HCT116 (cell line): ENCODE data around the gene HOXC13. TPM values are rescaled to one million over a fixed set of nuclear protein-coding genes. Genes with fewer than 3 reads are reported as not detected.
A peak's percentile ranks its signal among the peaks of the same experiment; 100 is the strongest.

Source experiments
- ATAC-seq: fragments of 200-7000 bp; cut with Tn5 transposase; 2 replicates; pipeline ENCODE4 v1.9.1; 2020; ENCODE audit warnings: mild to moderate bottlenecking, moderate library complexity
- BruUV-seq: library from RNA; stranded (reverse); fragments of 400-500 nt; replicated peaks from 2 replicates; lab custom pipeline; 2021; lab: Mats Ljungman, UMichigan
- CTCF ChIA-PET: fragments of 300-600 bp; sonication (Branson Sonifier 250); formaldehyde crosslinking; loops from one replicate; lab custom pipeline; 2021; ENCODE audit warnings: antibody characterized with exemption; lab: Charles Lee
- POLR2A ChIA-PET: fragments of 300-600, 350-600 bp; sonication (Branson Sonifier 250); formaldehyde crosslinking; loops from one replicate; lab custom pipeline; 2021; ENCODE audit warnings: antibody characterized with exemption; lab: Charles Lee
- RAD21 ChIA-PET, 2 experiments: fragments of 300-600 bp; sonication (Branson Sonifier 250); formaldehyde crosslinking; loops; one replicate each; lab custom pipeline; 2023; ENCODE audit warnings: low total read pairs in 2 of 2; ENCODE audit not compliant: uncharacterized antibody in 2 of 2, unreplicated experiment in 2 of 2, low non-redundant PET in 1 of 2; lab: Charles Lee
- DNase-seq: peaks from one replicate; pipeline ENCODE4 v3.0.0-alpha.2; 2010; ENCODE audit warnings: low read depth, low spot score
- H2AFZ ChIP-seq: fragments of 200-600 bp; shearing (Covaris generic), sonication (generic); 2 replicates; pipeline ENCODE4 v1.6.1; 2017; ENCODE audit warnings: low read depth, mixed run types, mixed read lengths, antibody characterized with exemption, low read length; ENCODE audit not compliant: poor library complexity, severe bottlenecking
- H3K27ac ChIP-seq: 2 replicates; pipeline ENCODE4 v1.5.1; 2012; ENCODE audit warnings: low read depth, low read length
- H3K27me3 ChIP-seq: fragments of 200-600 bp; sonication (generic); 2 replicates; pipeline ENCODE4 v1.6.1; 2016; ENCODE audit warnings: mixed run types, low read length, mixed read lengths; ENCODE audit not compliant: insufficient read depth
- H3K36me3 ChIP-seq, 2 experiments: fragments of 200-500 bp in 1 of 2; fragments of 200-600 bp in 1 of 2; sonication (Bioruptor generic) in 1 of 2; sonication (generic) in 1 of 2; 2 replicates each; pipeline versions ENCODE4 v1.5.1 to v1.6.1; 2014 to 2016; ENCODE audit warnings: low read length in 2 of 2, inconsistent platforms in 1 of 2, mixed read lengths in 1 of 2, mixed run types in 1 of 2; ENCODE audit not compliant: insufficient read depth in 2 of 2, control insufficient read depth in 1 of 2
- H3K4me1 ChIP-seq, 2 experiments: fragments of 200-600 bp in 1 of 2; sonication (generic) in 1 of 2; 2 replicates each; pipeline versions ENCODE4 v1.5.1 to v1.6.1; 2012 to 2017; ENCODE audit warnings: low read length in 2 of 2, inconsistent platforms in 1 of 2, mild to moderate bottlenecking in 1 of 2, mixed read lengths in 1 of 2, mixed run types in 1 of 2, moderate library complexity in 1 of 2; ENCODE audit not compliant: insufficient read depth in 2 of 2, control insufficient read depth in 1 of 2
- H3K4me2 ChIP-seq: fragments of 200-600 bp; sonication (generic); 2 replicates; pipeline ENCODE4 v1.6.1; 2017; ENCODE audit warnings: mixed run types, low read length, mixed read lengths
- H3K4me3 ChIP-seq, 2 experiments: fragments of 200-600 bp in 1 of 2; sonication (generic) in 1 of 2; replicated peaks in 1 of 2; 2 replicates each; pipeline ENCODE4 v1.5.1; 2011 to 2016; ENCODE audit warnings: low read length in 2 of 2, control low read depth in 1 of 2, low read depth in 1 of 2, mild to moderate bottlenecking in 1 of 2, mixed read lengths in 1 of 2, mixed run types in 1 of 2
- H3K79me2 ChIP-seq: fragments of 200-600 bp; sonication (generic); 2 replicates; pipeline ENCODE4 v1.6.1; 2017; ENCODE audit warnings: mild to moderate bottlenecking, mixed run types, low read length, moderate library complexity, mixed read lengths; ENCODE audit not compliant: insufficient read depth
- H3K9ac ChIP-seq: fragments of 200-600 bp; sonication (generic); 2 replicates; pipeline ENCODE4 v1.6.1; 2016; ENCODE audit warnings: low read length, mixed read lengths
- H3K9me2 ChIP-seq: fragments of 200-600 bp; sonication (generic), shearing (Covaris generic); 2 replicates; pipeline ENCODE4 v1.6.1; 2017; ENCODE audit warnings: mixed run types, mild to moderate bottlenecking, moderate library complexity; ENCODE audit not compliant: insufficient read depth
- H3K9me3 ChIP-seq, 2 experiments: fragments of 200-500 bp in 1 of 2; fragments of 200-600 bp in 1 of 2; sonication (Bioruptor generic) in 1 of 2; sonication (generic) in 1 of 2; 2 replicates each; pipeline ENCODE4 v1.6.1; 2014 to 2017; ENCODE audit warnings: low read length in 2 of 2, mixed read lengths in 2 of 2, inconsistent platforms in 1 of 2, low read depth in 1 of 2, mild to moderate bottlenecking in 1 of 2, mixed run types in 1 of 2, moderate library complexity in 1 of 2; ENCODE audit not compliant: control insufficient read depth in 1 of 2, insufficient read depth in 1 of 2
- H4K20me1 ChIP-seq: fragments of 200-600 bp; sonication (generic), shearing (Covaris generic); 2 replicates; pipeline ENCODE4 v1.6.1; 2017; ENCODE audit warnings: mixed run types, mild to moderate bottlenecking, moderate library complexity; ENCODE audit not compliant: insufficient read depth
- CEBPB ChIP-seq: IDR thresholded peaks from 2 replicates; pipeline ENCODE4 v1.6.1; 2012; ENCODE audit warnings: low read depth
- ELF1 ChIP-seq: IDR thresholded peaks from 2 replicates; pipeline ENCODE4 v1.6.1; 2012; ENCODE audit warnings: low read depth, borderline replicate concordance
- EZH2phosphoT487 ChIP-seq: fragments of 200-600 bp; IDR thresholded peaks from 2 replicates; pipeline ENCODE4 v1.6.1; 2018; ENCODE audit warnings: antibody characterized with exemption, borderline replicate concordance
- FOSL1 ChIP-seq: IDR thresholded peaks from 2 replicates; pipeline ENCODE4 v1.6.1; 2012; ENCODE audit warnings: low read depth
- JUND ChIP-seq: IDR thresholded peaks from 2 replicates; pipeline ENCODE4 v1.6.1; 2012
- POLR2AphosphoS5 ChIP-seq: IDR thresholded peaks from 2 replicates; pipeline ENCODE4 v1.6.1; 2011; ENCODE audit warnings: mild to moderate bottlenecking, low read depth, low read length, moderate library complexity
- SRF ChIP-seq: IDR thresholded peaks from 2 replicates; pipeline ENCODE4 v1.6.1; 2012; ENCODE audit warnings: low read depth
- YY1 ChIP-seq: IDR thresholded peaks from 2 replicates; pipeline ENCODE4 v1.6.1; 2011; ENCODE audit warnings: low read length, low read depth, moderate library complexity, mild to moderate bottlenecking; ENCODE audit not compliant: insufficient replicate concordance; ENCODE audit errors: extremely low read depth
- ZFX ChIP-seq: fragments of 450-650 bp; IDR thresholded peaks from 2 replicates; pipeline ENCODE4 v1.6.1; 2017
- ZNF274 ChIP-seq: fragments of 200-500 bp; sonication (Bioruptor generic); IDR thresholded peaks from 2 replicates; pipeline ENCODE4 v1.6.1; 2014; ENCODE audit warnings: mild to moderate bottlenecking, low read depth, low read length, inconsistent platforms
- intact Hi-C: fragments of 100-400 bp; cut with micrococcal nuclease; formaldehyde crosslinking; loops from 2 replicates; pipeline ENCODE4 v1.10.0; 2022
- total RNA-seq: library from RNA; stranded (reverse); gene quantifications from one replicate; pipeline ENCODE4 v1.2.1, GENCODE V29; 2021; ENCODE audit not compliant: unreplicated experiment
- TF ChIP-seq, protein P1 (sequence below): IDR thresholded peaks from 2 replicates; pipeline ENCODE4 v1.6.1; 2011; ENCODE audit warnings: mild to moderate bottlenecking, low read length, moderate library complexity; ENCODE audit not compliant: insufficient replicate concordance; ENCODE audit errors: extremely low read depth
- TF ChIP-seq, protein P2 (sequence below): IDR thresholded peaks from 2 replicates; pipeline ENCODE4 v1.6.1; 2012
- TF ChIP-seq, protein P3 (sequence below): IDR thresholded peaks from 2 replicates; pipeline ENCODE4 v1.6.1; 2012

The HOXC13 gene
- total RNA-seq, 1 experiment from 2014 or later: 3.8 TPM

DNA sequence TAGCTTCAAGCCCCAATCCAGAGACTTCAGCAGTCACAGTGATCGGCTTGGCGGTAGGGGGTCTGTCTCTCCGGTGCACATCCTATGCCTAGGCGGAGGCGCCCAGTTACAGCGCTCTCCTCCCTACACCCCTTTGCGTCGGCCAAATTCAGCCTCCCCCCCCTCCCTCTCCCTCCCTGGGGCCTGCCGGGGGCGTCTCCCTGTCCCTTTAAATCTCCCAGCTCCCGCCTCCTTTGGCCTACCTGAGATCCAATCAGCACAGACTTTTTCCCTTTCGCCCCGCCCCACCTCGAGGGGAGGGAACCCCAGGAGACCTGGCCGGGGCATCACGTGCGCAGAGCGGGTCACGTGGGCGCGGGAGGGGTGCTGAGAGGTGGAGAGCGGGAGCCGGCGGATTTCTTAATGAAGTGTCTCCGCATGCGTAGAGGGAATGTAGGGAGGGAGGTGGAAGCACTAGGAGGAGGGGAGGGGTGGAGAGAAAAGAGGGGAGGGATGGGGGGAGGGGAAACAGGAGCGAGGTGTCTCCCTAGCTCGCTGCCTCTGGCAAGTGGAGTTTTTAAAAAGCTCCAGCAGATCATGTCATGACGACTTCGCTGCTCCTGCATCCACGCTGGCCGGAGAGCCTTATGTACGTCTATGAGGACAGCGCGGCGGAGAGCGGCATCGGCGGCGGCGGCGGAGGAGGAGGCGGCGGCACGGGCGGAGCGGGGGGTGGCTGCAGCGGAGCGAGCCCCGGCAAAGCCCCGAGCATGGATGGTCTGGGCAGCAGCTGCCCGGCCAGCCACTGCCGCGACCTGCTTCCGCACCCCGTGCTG, at the start of gene HOXC13 (continued):
- TF ChIP-seq EZH2phosphoT487: no peak
- no peak for TF ChIP-seq CEBPB
- TF ChIP-seq, protein P1, sequence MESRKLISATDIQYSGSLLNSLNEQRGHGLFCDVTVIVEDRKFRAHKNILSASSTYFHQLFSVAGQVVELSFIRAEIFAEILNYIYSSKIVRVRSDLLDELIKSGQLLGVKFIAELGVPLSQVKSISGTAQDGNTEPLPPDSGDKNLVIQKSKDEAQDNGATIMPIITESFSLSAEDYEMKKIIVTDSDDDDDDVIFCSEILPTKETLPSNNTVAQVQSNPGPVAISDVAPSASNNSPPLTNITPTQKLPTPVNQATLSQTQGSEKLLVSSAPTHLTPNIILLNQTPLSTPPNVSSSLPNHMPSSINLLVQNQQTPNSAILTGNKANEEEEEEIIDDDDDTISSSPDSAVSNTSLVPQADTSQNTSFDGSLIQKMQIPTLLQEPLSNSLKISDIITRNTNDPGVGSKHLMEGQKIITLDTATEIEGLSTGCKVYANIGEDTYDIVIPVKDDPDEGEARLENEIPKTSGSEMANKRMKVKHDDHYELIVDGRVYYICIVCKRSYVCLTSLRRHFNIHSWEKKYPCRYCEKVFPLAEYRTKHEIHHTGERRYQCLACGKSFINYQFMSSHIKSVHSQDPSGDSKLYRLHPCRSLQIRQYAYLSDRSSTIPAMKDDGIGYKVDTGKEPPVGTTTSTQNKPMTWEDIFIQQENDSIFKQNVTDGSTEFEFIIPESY: no peak
- TF ChIP-seq, protein P2, sequence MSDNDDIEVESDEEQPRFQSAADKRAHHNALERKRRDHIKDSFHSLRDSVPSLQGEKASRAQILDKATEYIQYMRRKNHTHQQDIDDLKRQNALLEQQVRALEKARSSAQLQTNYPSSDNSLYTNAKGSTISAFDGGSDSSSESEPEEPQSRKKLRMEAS: peak; percentile 95
- TF ChIP-seq, all 23 proteins: peak for 4

DNA sequence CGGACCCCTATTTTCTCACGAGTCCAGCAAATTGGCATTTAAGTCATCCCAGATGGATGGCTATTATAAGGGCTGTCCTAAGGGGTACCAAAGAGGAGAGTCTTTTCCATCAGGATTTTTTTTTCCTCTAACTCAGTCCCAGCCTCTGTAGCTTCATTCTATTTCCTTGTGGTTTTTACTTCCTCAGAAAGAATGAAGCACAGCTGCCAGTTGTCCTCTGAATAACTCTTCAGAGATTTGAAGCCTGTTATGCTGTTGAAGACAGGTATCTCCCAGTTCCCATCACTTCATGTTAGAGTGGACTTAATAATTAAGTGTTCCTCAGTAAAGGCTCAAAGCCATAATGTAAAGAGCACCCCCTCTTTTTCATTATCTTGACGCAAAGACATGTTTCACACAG, 48.5 kb upstream of the HOXC13 start:
- Histone ChIP-seq H3K9me2 (no peaks in the 10 kb centered on the region), H2AFZ (no peak overlapping the region), H3K27me3 (peaks cover 5% of the 10 kb centered on the region; the same call in 1 of the 2 replicates), H3K27ac (no peak overlapping the region), H3K4me2 (no peak overlapping the region), H3K79me2 (no peaks in the 10 kb centered on the region), H3K4me3 (no peak overlapping the region), H3K36me3 (no peaks in the 10 kb centered on the region), H3K4me1 (no peaks in the 10 kb centered on the region), H4K20me1 (no peaks in the 10 kb centered on the region), H3K9ac (no peak overlapping the region), H3K9me3 (no peaks in the 10 kb centered on the region)
- intact Hi-C loops: no loop called here
- ChIA-PET RAD21 (no interaction called here), POLR2A (no interaction called here), CTCF (no interaction called here)
- TF ChIP-seq FOSL1 (no peak), SRF (no peak), ELF1 (no peak), POLR2AphosphoS5 (no peak), EZH2phosphoT487 (no peak), ZFX (no peak), YY1 (no peak), ZNF274 (no peak), JUND (no peak)
- TF ChIP-seq, protein P2: no peak
- TF ChIP-seq, protein P1: no peak
- TF ChIP-seq, protein P3, sequence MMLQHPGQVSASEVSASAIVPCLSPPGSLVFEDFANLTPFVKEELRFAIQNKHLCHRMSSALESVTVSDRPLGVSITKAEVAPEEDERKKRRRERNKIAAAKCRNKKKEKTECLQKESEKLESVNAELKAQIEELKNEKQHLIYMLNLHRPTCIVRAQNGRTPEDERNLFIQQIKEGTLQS: no peak
- ATAC-seq (no peak), DNase-seq (no peak)
- BruUV-seq: no TSS peak
